ENCODE data around the gene TRIM71. TPM values are rescaled to one million over a fixed set of nuclear protein-coding genes. Genes with fewer than 3 reads are reported as not detected.

Gene TRIM71
- total RNA-seq, 1 donor from 2014 or later: 2.2 TPM

DNA sequence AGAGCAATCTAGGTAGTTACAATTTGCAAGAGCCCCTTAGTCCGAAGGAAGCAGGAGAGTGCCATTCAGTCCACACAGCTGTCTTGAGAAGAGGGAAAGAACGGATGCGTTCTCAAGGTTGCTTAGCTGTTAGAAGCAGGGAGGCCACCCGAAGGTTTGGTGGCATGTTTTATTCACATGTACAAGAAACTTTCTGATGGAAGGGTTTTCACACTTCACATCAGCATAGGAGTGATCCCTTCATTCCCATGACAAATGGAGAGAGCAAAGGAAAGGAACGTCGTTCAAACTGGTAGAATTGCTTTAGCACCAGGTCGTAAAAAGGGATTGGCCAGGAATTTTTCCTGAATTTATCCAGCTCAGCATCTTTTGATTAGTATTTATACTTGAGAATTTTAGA, 53.5 kb downstream of the TRIM71 start:
- DNase-seq (no peak), ATAC-seq (no peak)
- Histone ChIP-seq H3K9me3 (no peaks in the 10 kb centered on the region), H3K4me3 (no peak overlapping the region), H3K27me3 (no peaks in the 10 kb centered on the region), H3K27ac (no peak overlapping the region), H3K36me3 (no peaks in the 10 kb centered on the region), H3K4me1 (peaks cover 18% of the 10 kb centered on the region)
- intact Hi-C loops (cut with DNase I): no loop called here
- TF ChIP-seq, protein P1, sequence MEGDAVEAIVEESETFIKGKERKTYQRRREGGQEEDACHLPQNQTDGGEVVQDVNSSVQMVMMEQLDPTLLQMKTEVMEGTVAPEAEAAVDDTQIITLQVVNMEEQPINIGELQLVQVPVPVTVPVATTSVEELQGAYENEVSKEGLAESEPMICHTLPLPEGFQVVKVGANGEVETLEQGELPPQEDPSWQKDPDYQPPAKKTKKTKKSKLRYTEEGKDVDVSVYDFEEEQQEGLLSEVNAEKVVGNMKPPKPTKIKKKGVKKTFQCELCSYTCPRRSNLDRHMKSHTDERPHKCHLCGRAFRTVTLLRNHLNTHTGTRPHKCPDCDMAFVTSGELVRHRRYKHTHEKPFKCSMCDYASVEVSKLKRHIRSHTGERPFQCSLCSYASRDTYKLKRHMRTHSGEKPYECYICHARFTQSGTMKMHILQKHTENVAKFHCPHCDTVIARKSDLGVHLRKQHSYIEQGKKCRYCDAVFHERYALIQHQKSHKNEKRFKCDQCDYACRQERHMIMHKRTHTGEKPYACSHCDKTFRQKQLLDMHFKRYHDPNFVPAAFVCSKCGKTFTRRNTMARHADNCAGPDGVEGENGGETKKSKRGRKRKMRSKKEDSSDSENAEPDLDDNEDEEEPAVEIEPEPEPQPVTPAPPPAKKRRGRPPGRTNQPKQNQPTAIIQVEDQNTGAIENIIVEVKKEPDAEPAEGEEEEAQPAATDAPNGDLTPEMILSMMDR (IDR thresholded peaks at IDR 0.05): no peak

DNA sequence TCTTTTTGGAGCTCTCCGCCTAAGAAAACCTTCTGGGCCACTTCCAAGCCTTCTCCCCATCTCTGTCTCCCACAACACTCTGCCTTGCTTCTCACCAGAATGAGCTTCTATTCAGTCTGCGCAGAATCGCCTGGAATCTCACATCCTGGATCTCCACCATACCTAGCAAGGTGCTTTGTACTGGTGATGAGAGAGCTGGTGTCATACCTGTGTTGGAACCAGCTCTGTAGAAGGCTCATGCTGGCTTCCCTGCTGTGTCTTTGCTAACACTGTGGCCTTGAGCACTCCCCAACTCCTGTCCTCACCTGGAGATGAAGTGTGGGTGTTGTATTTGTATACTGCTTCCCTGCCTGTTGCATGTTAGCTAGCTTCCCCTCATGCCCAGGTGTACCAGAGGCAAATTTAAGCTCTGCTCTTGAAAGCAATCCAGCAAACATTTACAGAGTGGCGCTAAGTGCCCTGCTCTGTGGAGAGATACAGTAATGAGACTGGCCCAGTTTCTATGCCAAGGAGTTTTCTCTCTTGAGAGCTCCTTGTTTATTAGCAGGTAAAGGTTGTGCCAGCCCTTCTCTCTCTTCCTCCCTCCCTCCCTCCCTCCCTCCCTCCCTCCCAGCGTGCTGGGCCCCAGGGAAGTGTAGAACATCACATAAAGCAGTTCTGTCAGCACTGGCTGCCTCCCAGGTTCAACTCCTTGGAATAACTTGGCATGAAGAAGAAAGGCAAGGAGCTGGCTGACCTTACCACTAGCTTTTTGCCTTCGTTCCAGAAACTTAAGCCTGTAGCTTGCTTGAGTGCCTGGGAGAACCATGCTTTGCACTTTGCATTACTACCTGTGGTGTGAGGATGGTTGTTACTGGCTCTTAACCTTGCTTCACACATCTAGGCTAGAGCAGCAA, 54.9 kb downstream of the TRIM71 start:
- no peak overlapping the region for H3K4me3 ChIP-seq
- peaks cover 18% of the 10 kb centered on the region for H3K4me1 ChIP-seq
- H3K9me3 ChIP-seq: no peaks in the 10 kb centered on the region
- TF ChIP-seq, protein P1 (IDR thresholded peaks at IDR 0.05): no peak
- DNase-seq (peak; percentile 80), ATAC-seq (peak; percentile 90)
- no peaks in the 10 kb centered on the region for H3K27me3 ChIP-seq
- H3K27ac ChIP-seq: peak overlapping the region; percentile 11
- H3K36me3 ChIP-seq: no peaks in the 10 kb centered on the region
- intact Hi-C loops (cut with DNase I): no loop called here

DNA sequence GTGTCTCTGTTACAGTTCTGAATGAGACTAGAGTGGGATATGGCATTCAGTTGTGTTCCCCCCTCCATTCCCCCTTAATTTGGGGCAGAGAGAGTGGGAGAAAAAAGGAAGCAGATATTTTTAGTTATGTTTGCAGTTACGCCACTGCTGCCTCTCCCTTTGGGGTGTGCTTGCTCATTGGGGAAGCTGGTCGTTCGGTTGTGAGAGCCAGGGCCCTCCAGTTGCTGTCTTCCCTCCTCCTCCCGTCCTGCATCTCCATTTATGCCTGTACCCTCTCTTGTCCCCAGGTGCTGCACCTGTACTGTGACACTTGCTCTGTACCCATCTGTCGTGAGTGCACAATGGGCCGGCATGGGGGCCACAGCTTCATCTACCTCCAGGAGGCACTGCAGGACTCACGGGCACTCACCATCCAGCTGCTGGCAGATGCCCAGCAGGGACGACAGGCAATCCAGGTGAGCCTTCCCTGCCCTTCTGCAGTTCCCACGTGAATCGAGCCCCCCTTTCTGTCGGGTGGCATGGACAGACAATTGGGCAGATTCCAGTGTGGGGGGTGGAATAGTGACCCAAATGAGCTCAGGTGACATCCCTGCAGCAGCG, 55.8 kb downstream of the TRIM71 start:
- no peak overlapping the region for H3K27ac ChIP-seq
- ATAC-seq: peak; percentile 18
- H3K4me1 ChIP-seq: peaks cover 18% of the 10 kb centered on the region
- no peak overlapping the region for H3K4me3 ChIP-seq
- no peaks in the 10 kb centered on the region for H3K27me3 ChIP-seq
- peak; percentile 73 for DNase-seq
- intact Hi-C loops (cut with DNase I): no loop called here
- no peaks in the 10 kb centered on the region for H3K36me3 ChIP-seq
- no peaks in the 10 kb centered on the region for H3K9me3 ChIP-seq
- TF ChIP-seq, protein P1 (IDR thresholded peaks at IDR 0.05): no peak

DNA sequence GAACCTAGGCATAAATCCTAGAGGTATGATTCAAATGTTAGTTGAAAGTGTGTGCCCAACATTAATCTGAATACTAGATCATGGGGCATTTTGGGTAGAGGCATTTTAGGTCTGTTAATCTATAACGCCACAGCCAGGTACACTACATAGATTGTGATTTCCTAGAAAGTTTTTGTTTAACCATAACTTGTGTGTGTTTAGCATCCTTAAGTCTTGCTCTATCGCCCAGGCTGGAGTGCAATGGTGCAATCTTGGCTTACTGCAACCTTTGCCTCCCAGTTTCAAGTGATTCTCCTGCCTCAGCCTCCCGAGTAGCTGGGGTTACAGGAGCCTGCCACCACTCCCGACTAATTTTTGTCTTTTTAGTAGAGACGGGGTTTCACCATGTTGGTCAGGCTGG, 59.1 kb downstream of the TRIM71 start:
- no peak overlapping the region for H3K27ac ChIP-seq
- H3K27me3 ChIP-seq: no peaks in the 10 kb centered on the region
- ATAC-seq (no peak), DNase-seq (no peak)
- TF ChIP-seq, protein P1 (IDR thresholded peaks at IDR 0.05): no peak
- no peaks in the 10 kb centered on the region for H3K9me3 ChIP-seq
- H3K4me1 ChIP-seq: peaks cover 15% of the 10 kb centered on the region
- H3K36me3 ChIP-seq: no peaks in the 10 kb centered on the region
- no peak overlapping the region for H3K4me3 ChIP-seq
- intact Hi-C loops (cut with DNase I): no loop called here

DNA sequence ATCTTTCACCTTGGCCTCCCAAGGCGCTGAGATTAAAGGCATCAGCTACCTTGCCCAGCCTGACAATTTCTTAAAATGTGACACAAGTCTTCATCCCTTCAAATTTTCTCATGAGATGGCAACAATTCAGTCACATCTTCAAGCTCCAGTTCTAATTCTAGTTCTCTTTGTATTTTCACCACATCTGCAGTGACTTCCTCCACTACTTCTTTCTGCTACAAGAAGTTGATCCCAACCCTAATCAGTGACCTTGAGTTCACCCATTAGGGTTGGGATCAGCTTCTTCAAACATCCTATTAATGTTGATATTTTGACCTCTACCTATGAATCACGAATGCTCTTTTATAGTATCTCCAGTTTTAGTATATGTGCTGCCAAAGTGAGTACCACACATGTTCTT, 59.8 kb downstream of the TRIM71 start:
- Histone ChIP-seq H3K27me3 (no peaks in the 10 kb centered on the region), H3K4me1 (peaks cover 8% of the 10 kb centered on the region), H3K27ac (no peak overlapping the region), H3K36me3 (no peaks in the 10 kb centered on the region), H3K4me3 (no peak overlapping the region), H3K9me3 (no peaks in the 10 kb centered on the region)
- no peak for ATAC-seq
- intact Hi-C loops (cut with DNase I): no loop called here
- TF ChIP-seq, protein P1 (IDR thresholded peaks at IDR 0.05): no peak
- DNase-seq: no peak
